Calu3 (cell line): ENCODE measurements around the gene CELA3A. TPM values are rescaled to one million over a fixed set of nuclear protein-coding genes. Genes with fewer than 3 reads are reported as not detected.

Experiments
- BruUV-seq: library from RNA; stranded (reverse); fragments of 400-500 nt; replicated peaks from 2 replicates; lab custom pipeline; 2021; lab: Mats Ljungman, UMichigan
- CTCF ChIA-PET: fragments of 300-600 bp; sonication (Branson Sonifier 250); formaldehyde crosslinking; loops from one replicate; lab custom pipeline; 2022; ENCODE audit warnings: antibody characterized with exemption; lab: Charles Lee
- DNase-seq: peaks from one replicate; pipeline ENCODE4 v3.0.0; 2022
- H3K27ac Mint-ChIP-seq: one replicate; pipeline ENCODE4 v1.8.0; 2022; ENCODE audit warnings: mixed read lengths; ENCODE audit not compliant: unreplicated experiment
- H3K27me3 Mint-ChIP-seq: one replicate; pipeline ENCODE4 v1.8.0; 2022; ENCODE audit warnings: mixed read lengths; ENCODE audit not compliant: unreplicated experiment
- H3K36me3 Mint-ChIP-seq: one replicate; pipeline ENCODE4 v1.8.0; 2022; ENCODE audit warnings: mild to moderate bottlenecking, moderate library complexity, mixed read lengths; ENCODE audit not compliant: insufficient read depth, unreplicated experiment
- H3K4me1 Mint-ChIP-seq: one replicate; pipeline ENCODE4 v1.8.0; 2022; ENCODE audit warnings: mild to moderate bottlenecking, low read depth, mixed read lengths; ENCODE audit not compliant: unreplicated experiment
- H3K4me3 Mint-ChIP-seq: one replicate; pipeline ENCODE4 v1.8.0; 2022; ENCODE audit warnings: mild to moderate bottlenecking, low read depth, moderate library complexity, mixed read lengths; ENCODE audit not compliant: unreplicated experiment
- H3K9me3 Mint-ChIP-seq: one replicate; pipeline ENCODE4 v1.8.0; 2022; ENCODE audit warnings: low read depth, mixed read lengths; ENCODE audit not compliant: unreplicated experiment
- intact Hi-C: fragments of 100-400 bp; cut with micrococcal nuclease; formaldehyde crosslinking; loops from one replicate; pipeline ENCODE4 v1.10.0; 2022; ENCODE audit not compliant: unreplicated experiment
- total RNA-seq: library from RNA; stranded (reverse); gene quantifications from 2 replicates; pipeline ENCODE4 v1.2.3, GENCODE V29; 2022
- TF ChIP-seq, protein P1 (sequence below): fragments of 200-600 bp; IDR thresholded peaks from one replicate; pipeline ENCODE4 v1.8.0; 2022; ENCODE audit warnings: antibody characterized with exemption; ENCODE audit not compliant: unreplicated experiment

Gene CELA3A
- total RNA-seq, 1 experiment from 2014 or later, result not detected

DNA sequence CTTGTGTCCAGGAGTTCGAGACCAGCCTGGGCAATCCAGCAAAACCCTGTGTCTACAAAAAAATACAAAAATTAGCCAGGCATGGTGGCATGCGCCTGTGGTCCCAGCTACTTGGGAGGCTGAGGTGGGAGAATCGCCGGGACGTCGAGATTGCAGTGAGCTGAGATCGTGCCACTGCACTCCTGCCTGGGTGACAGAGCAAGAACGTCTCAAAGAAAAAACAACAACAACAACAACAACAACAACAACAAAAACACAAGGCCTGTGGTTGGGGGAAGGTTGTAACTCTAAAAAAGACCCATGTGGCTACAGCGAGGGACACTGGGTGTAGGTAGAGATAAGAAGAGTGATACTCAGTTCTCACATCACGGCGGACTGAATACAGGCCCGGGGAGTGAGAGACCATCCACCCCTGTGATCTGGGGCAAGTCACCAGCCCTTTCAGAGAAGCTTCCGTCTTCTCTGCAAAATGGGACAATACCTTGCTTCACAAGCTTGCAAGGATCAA lies 50.2 kb downstream of the CELA3A start:
- DNase-seq, result no peak
- no TSS peak for BruUV-seq
- peak overlapping the region; percentile 83 for H3K4me3 Mint-ChIP-seq
- TF ChIP-seq, protein P1, sequence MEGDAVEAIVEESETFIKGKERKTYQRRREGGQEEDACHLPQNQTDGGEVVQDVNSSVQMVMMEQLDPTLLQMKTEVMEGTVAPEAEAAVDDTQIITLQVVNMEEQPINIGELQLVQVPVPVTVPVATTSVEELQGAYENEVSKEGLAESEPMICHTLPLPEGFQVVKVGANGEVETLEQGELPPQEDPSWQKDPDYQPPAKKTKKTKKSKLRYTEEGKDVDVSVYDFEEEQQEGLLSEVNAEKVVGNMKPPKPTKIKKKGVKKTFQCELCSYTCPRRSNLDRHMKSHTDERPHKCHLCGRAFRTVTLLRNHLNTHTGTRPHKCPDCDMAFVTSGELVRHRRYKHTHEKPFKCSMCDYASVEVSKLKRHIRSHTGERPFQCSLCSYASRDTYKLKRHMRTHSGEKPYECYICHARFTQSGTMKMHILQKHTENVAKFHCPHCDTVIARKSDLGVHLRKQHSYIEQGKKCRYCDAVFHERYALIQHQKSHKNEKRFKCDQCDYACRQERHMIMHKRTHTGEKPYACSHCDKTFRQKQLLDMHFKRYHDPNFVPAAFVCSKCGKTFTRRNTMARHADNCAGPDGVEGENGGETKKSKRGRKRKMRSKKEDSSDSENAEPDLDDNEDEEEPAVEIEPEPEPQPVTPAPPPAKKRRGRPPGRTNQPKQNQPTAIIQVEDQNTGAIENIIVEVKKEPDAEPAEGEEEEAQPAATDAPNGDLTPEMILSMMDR, result no peak
- CTCF ChIA-PET, result no interaction called here
- peaks cover 27% of the 10 kb centered on the region for H3K4me1 Mint-ChIP-seq
- peaks cover 47% of the 10 kb centered on the region for H3K36me3 Mint-ChIP-seq
- no peaks in the 10 kb centered on the region for H3K9me3 Mint-ChIP-seq
- no peaks in the 10 kb centered on the region for H3K27me3 Mint-ChIP-seq
- intact Hi-C loops, result no loop called here
- peak overlapping the region; percentile 75 for H3K27ac Mint-ChIP-seq

DNA sequence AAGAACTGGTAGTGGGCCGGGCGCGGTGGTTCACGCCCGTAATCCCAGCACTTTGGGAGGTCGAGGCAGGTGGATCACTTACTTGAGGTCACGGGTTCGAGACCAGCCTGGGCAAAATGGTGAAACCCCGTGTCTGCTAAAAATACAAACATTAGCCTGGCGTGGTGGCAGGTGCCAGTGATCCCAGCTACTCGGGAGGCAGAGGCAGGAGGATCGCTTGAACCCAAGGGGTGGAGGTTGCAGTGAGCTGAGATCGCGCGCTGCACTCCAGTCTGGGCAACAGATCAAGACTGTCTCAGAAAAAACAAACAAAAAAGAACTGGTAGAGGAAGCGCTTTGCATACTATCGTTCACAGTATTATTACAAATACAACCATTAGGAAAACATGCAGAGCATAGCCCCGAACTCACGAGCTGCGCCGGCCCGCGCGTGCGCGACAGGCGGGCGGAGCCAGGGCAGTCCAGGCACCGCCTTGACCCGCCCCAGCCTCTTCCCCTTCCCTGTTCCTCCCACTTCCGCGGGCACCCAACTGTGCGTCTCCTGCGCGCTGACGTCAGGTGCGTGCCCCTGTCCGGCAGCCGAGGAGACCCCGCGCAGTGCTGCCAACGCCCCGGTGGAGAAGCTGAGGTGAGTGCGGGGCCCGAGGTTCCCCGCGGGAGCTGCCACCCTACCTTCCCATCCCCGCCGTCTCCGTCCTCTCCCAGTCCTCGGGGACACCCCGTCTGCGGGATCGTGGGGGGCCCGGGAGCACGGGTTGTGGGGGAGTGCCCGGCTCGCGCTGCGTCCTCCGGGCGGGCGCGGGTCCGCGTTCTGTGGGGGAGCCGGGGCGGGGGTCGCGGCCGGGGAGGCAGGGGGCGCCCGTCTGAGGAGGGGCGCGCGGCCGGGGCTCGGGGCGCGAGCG lies 50.9 kb downstream of the CELA3A start, which contains the start of gene CDC42:
TSS of gene CDC42 (plus strand) at position 595 of the 902 bp plus-strand sequence. CDS start 25,770 bp downstream, outside the sequence.
- peaks cover 27% of the 10 kb centered on the region for H3K4me1 Mint-ChIP-seq
- H3K9me3 Mint-ChIP-seq, result no peaks in the 10 kb centered on the region
- peaks cover 50% of the 10 kb centered on the region for H3K36me3 Mint-ChIP-seq
- CTCF ChIA-PET, result interaction anchor here (0.9 to 1.4 kb wide), 3 partner anchors 13 to 21 kb away, joined by 3 to 4 read pairs (median 3); no protein-coding TSS in a partner anchor
- H3K4me3 Mint-ChIP-seq, result peak within 1 kb of the TSS; percentile 83
- no TSS peak for BruUV-seq
- DNase-seq, result peak; percentile 96
- no peaks in the 10 kb centered on the region for H3K27me3 Mint-ChIP-seq
- H3K27ac Mint-ChIP-seq, result peak within 1 kb of the TSS; percentile 95
- intact Hi-C loops, result no loop called here
- TF ChIP-seq, protein P1, result no peak

- Mint-ChIP-seq H3K27ac (peak overlapping the region; percentile 95), H3K4me3 (peak overlapping the region; percentile 83), H3K9me3 (no peaks in the 10 kb centered on the region), H3K27me3 (no peaks in the 10 kb centered on the region), H3K4me1 (peaks cover 18% of the 10 kb centered on the region), H3K36me3 (peaks cover 59% of the 10 kb centered on the region)
- peak; percentile 47 for DNase-seq
- TF ChIP-seq, protein P1, result no peak
- intact Hi-C loops, result no loop called here
- CTCF ChIA-PET, result interaction anchor here (0.9 to 1.4 kb wide), 3 partner anchors 14 to 22 kb away, joined by 3 to 4 read pairs (median 3); no protein-coding TSS in a partner anchor
- no TSS peak for BruUV-seq
These were observed 51.8 kb downstream of the CELA3A start for GRCh38 chr1:22053017-22053860.
